CD8-positive, alpha-beta memory T cell (primary cell): ENCODE results near the gene CACNA1B. TPM values are rescaled to one million over a fixed set of nuclear protein-coding genes. Genes with fewer than 3 reads are reported as not detected.

Experiments
- CTCF ChIA-PET: fragments of 350-600 bp; sonication (Branson Sonifier 250); formaldehyde crosslinking; loops from one replicate; lab custom pipeline; 2021; ENCODE audit warnings: antibody characterized with exemption; lab: Charles Lee
- POLR2A ChIA-PET: fragments of 350-600 bp; sonication (Branson Sonifier 250); formaldehyde crosslinking; loops from one replicate; lab custom pipeline; 2021; ENCODE audit warnings: antibody characterized with exemption; lab: Charles Lee
- DNase-seq, 5 donors: peaks; one replicate each; pipeline versions ENCODE4 v3.0.0 to v3.0.0-alpha.2; 2020 to 2022; ENCODE audit warnings: mixed read lengths in 1 of 5
- H3K27ac ChIP-seq: one replicate; pipeline ENCODE4 v1.7.0; 2013; ENCODE audit warnings: low read depth, mild to moderate bottlenecking, low read length, moderate library complexity
- H3K27me3 ChIP-seq: 2 replicates; pipeline ENCODE4 v1.7.0; 2013; ENCODE audit warnings: low read length, mild to moderate bottlenecking; ENCODE audit not compliant: insufficient read depth, poor library complexity, severe bottlenecking
- H3K36me3 ChIP-seq: 2 replicates; pipeline ENCODE4 v1.7.0; 2013; ENCODE audit warnings: mild to moderate bottlenecking, low read length, moderate library complexity; ENCODE audit not compliant: insufficient read depth
- H3K4me1 ChIP-seq: 2 replicates; pipeline ENCODE4 v1.7.0; 2013; ENCODE audit warnings: mild to moderate bottlenecking, low read length, moderate library complexity; ENCODE audit not compliant: insufficient read depth
- H3K4me3 ChIP-seq: 2 replicates; pipeline ENCODE4 v1.7.0; 2013; ENCODE audit warnings: mild to moderate bottlenecking, low read length
- H3K9me3 ChIP-seq: 2 replicates; pipeline ENCODE4 v1.7.0; 2013; ENCODE audit warnings: mild to moderate bottlenecking, low read length
- H3K27ac Mint-ChIP-seq, 8 donors: one replicate each; pipeline ENCODE4 v1.8.0; 2020 to 2021; ENCODE audit warnings: mixed read lengths in 8 of 8, mild to moderate bottlenecking in 6 of 8, inconsistent platforms in 3 of 8, moderate library complexity in 3 of 8
- H3K27me3 Mint-ChIP-seq, 2 donors: one replicate each; pipeline ENCODE4 v1.8.0; 2020 to 2021; ENCODE audit warnings: mixed read lengths in 2 of 2, mild to moderate bottlenecking in 1 of 2, moderate library complexity in 1 of 2
- H3K36me3 Mint-ChIP-seq, 3 donors: one replicate each; pipeline ENCODE4 v1.8.0; 2020 to 2021; ENCODE audit warnings: mixed read lengths in 3 of 3, inconsistent platforms in 1 of 3, mild to moderate bottlenecking in 1 of 3
- H3K4me1 Mint-ChIP-seq, 3 donors: one replicate each; pipeline ENCODE4 v1.8.0; 2020 to 2021; ENCODE audit warnings: mixed read lengths in 3 of 3, inconsistent platforms in 1 of 3, mild to moderate bottlenecking in 1 of 3
- H3K4me3 Mint-ChIP-seq, 7 donors: one replicate each; pipeline ENCODE4 v1.8.0; 2020 to 2021; ENCODE audit warnings: mixed read lengths in 7 of 7, mild to moderate bottlenecking in 6 of 7, moderate library complexity in 4 of 7, inconsistent platforms in 2 of 7
- H3K9me3 Mint-ChIP-seq, 5 donors: one replicate each; pipeline ENCODE4 v1.8.0; 2020 to 2022; ENCODE audit warnings: mixed read lengths in 5 of 5, mild to moderate bottlenecking in 3 of 5, moderate library complexity in 2 of 5, inconsistent platforms in 1 of 5
- polyA plus RNA-seq: library from polyadenylated mRNA; unstranded; fragments of 300-500 nt; fragmentation: Illumina TruSeq; gene quantifications from one replicate; pipeline ENCODE4 v1.2.3, GENCODE V29; 2021
- total RNA-seq, 2 experiments: library from RNA; stranded (reverse); gene quantifications; one replicate each; pipeline ENCODE4 v1.2.3, GENCODE V29; 2021

Gene CACNA1B
- total and polyA plus RNA-seq, 3 experiments from 2014 or later, result not detected

DNA sequence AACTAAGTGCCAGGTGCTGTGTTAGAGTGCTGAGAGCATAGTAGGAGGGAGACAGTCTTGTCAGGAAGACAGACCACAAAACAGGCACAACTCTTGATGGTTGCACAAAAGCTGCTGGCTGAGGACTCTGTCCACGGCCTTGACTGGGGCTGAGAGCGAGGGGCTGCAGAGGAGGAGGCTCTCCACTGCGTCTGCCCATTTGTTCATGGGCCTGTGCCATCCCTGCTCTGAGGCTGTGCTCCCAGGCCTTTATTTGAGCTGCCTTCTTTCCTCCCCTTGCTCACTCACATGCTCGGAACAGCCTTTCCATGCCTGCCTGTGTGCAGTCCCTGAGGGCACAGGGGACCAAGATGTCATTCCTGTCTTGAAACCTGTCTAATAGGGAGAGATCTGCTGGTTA lies 147.8 kb downstream of the CACNA1B start:
- no peaks in the 10 kb centered on the region for H3K36me3 Mint-ChIP-seq
- Histone ChIP-seq H3K36me3 (no peaks in the 10 kb centered on the region), H3K27ac (no peak overlapping the region), H3K9me3 (no peaks in the 10 kb centered on the region), H3K4me1 (no peaks in the 10 kb centered on the region), H3K27me3 (no peaks in the 10 kb centered on the region), H3K4me3 (no peak overlapping the region)
- CTCF ChIA-PET, result no interaction called here
- peak overlapping the region in 1 of 7 donors; percentile 15 for H3K4me3 Mint-ChIP-seq
- H3K9me3 Mint-ChIP-seq, result no peaks in the 10 kb centered on the region
- no peak overlapping the region for H3K27ac Mint-ChIP-seq
- POLR2A ChIA-PET, result no interaction called here
- peaks cover 27 to 51% of the 10 kb centered on the region in 2 donors for H3K27me3 Mint-ChIP-seq
- H3K4me1 Mint-ChIP-seq, result no peaks in the 10 kb centered on the region
- no peak for DNase-seq

DNA sequence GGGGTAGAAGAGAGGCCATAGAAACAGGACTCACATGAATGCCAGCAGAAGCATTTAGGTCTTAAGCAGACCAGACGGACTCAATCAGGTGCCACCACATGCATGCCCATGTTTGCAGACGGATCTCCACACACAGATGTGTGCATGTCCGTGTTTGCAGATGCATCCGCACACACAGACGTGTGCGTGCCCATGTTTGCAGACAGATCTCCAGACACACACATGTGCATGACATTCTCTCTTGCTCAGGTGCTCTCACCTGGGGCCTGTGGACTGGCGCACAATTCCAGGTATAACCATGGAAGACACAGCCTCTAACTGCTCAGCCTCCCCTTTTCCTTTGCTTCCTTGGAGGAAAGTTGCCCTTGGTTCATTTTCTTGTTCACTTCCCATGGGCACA lies 148.3 kb downstream of the CACNA1B start:
- Histone ChIP-seq H3K27me3 (no peaks in the 10 kb centered on the region), H3K27ac (no peak overlapping the region), H3K36me3 (no peaks in the 10 kb centered on the region), H3K9me3 (no peaks in the 10 kb centered on the region), H3K4me1 (no peaks in the 10 kb centered on the region), H3K4me3 (no peak overlapping the region)
- H3K9me3 Mint-ChIP-seq, result no peaks in the 10 kb centered on the region
- CTCF ChIA-PET, result no interaction called here
- POLR2A ChIA-PET, result no interaction called here
- no peak overlapping the region for H3K4me3 Mint-ChIP-seq
- peaks cover 28 to 56% of the 10 kb centered on the region in 2 donors for H3K27me3 Mint-ChIP-seq
- DNase-seq, result no peak
- no peak overlapping the region for H3K27ac Mint-ChIP-seq
- no peaks in the 10 kb centered on the region for H3K4me1 Mint-ChIP-seq
- no peaks in the 10 kb centered on the region for H3K36me3 Mint-ChIP-seq

DNA sequence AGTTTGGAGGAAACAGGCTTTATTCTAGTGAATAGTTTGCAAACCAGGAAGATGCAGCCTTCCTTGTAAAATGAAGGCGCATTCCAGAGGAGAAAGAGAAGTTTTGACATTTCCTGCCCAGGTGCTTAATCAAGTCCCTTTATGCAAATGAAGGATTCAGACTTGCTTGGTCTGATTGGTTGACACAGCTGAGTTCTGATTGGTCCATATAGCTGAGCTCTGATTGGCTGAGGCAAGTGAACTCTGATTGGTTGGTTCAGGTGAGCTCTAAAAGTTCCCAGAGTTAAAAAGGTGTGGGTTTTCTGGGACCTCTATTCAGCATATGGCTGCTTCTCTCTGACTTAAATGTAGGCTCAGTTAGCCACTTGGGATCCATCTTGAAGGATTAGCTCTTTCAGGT lies 151.0 kb downstream of the CACNA1B start:
- Histone ChIP-seq H3K4me3 (no peak overlapping the region), H3K9me3 (no peaks in the 10 kb centered on the region), H3K36me3 (no peaks in the 10 kb centered on the region), H3K27me3 (no peaks in the 10 kb centered on the region), H3K27ac (no peak overlapping the region), H3K4me1 (no peaks in the 10 kb centered on the region)
- Mint-ChIP-seq H3K27me3 (peaks cover 31 to 75% of the 10 kb centered on the region in 2 donors), H3K4me1 (no peaks in the 10 kb centered on the region), H3K27ac (no peak overlapping the region), H3K9me3 (peaks cover 0 to 11% (median 6%) of the 10 kb centered on the region in 5 donors), H3K36me3 (no peaks in the 10 kb centered on the region), H3K4me3 (no peak overlapping the region)
- ChIA-PET POLR2A (no interaction called here), CTCF (no interaction called here)
- DNase-seq, result no peak

DNA sequence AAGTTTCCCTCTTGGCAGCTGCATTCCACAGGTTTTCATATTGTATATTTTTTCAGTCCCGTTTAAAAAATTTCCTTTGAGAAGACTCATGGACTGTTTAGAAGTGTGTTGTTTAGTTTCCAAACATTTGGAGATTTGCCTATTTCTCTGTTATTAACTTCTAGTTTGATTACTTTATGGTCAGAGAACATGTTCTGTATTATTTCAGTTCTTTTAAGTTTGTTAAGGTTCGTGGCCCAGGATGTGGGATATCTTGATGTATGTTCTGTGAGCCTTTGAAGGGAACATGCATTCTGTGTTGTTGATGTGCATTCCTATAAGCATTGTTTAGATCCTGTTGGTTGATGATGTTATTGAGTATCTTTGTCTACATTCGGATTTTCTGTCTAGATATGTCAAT lies 153.6 kb downstream of the CACNA1B start:
- DNase-seq, result no peak

DNA sequence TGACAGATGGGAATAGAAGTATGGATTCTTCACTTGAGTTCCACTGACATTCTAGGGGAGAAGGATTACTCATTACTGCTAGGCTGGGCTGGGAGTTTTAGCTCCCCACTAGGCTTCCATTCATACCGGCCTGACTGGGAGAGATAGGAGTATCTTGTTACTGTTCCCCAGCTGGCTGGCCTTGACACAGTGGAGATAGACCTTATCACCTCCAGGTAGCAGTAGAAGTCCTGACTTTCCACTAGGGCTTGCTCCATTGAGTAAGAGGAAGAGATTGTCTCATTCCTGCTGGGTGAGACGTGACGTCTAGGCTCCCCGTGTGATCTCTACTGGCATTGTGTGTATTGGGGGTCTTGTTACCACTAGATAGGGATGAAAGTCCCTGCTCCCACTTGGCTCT lies 156.4 kb downstream of the CACNA1B start:
- Histone ChIP-seq H3K27ac (no peak overlapping the region), H3K4me3 (no peak overlapping the region), H3K27me3 (peaks cover 3% of the 10 kb centered on the region), H3K36me3 (no peaks in the 10 kb centered on the region), H3K4me1 (no peaks in the 10 kb centered on the region), H3K9me3 (no peaks in the 10 kb centered on the region)
- H3K27ac Mint-ChIP-seq, result no peak overlapping the region
- H3K36me3 Mint-ChIP-seq, result no peaks in the 10 kb centered on the region
- H3K9me3 Mint-ChIP-seq, result peaks cover 0 to 11% (median 6%) of the 10 kb centered on the region in 5 donors
- no peak overlapping the region for H3K4me3 Mint-ChIP-seq
- ChIA-PET POLR2A (no interaction called here), CTCF (no interaction called here)
- peaks cover 26 to 81% of the 10 kb centered on the region in 2 donors for H3K27me3 Mint-ChIP-seq
- no peaks in the 10 kb centered on the region for H3K4me1 Mint-ChIP-seq
- no peak for DNase-seq

More for the DNA sequence above, 153.6 kb downstream of the CACNA1B start:
- Mint-ChIP-seq H3K4me1 (no peaks in the 10 kb centered on the region), H3K9me3 (peaks cover 0 to 11% (median 6%) of the 10 kb centered on the region in 5 donors), H3K27me3 (peaks cover 25 to 80% of the 10 kb centered on the region in 2 donors), H3K36me3 (no peaks in the 10 kb centered on the region), H3K27ac (no peak overlapping the region), H3K4me3 (no peak overlapping the region)
- CTCF ChIA-PET, result no interaction called here
- Histone ChIP-seq H3K36me3 (no peaks in the 10 kb centered on the region), H3K4me3 (no peak overlapping the region), H3K4me1 (no peaks in the 10 kb centered on the region), H3K9me3 (no peaks in the 10 kb centered on the region), H3K27me3 (peaks cover 3% of the 10 kb centered on the region), H3K27ac (no peak overlapping the region)
- POLR2A ChIA-PET, result no interaction called here

DNA sequence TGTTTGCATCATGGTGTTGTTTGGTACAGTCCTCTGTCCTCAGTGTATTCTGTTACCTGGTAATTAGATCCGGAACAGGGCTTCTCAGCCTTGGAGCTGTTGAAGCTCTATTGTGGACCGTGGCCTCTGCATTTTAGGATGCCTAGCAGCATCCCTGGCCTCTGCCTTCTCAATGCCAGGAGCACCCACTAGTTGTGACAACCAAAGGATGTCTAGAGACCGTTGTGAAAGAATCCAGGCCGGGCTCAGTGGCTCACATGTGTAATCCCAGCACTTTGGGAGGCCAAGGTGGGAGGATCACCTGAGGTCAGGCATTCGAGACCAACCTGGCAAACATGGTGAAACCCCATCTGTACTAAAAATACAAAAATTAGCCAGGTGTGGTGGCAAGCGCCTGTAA lies 159.6 kb downstream of the CACNA1B start:
- no peak for DNase-seq
- H3K9me3 Mint-ChIP-seq, result peaks cover 0 to 11% (median 6%) of the 10 kb centered on the region in 5 donors
- H3K36me3 ChIP-seq, result no peaks in the 10 kb centered on the region
- no peak overlapping the region for H3K27ac Mint-ChIP-seq
- H3K36me3 Mint-ChIP-seq, result no peaks in the 10 kb centered on the region
- peaks cover 27 to 66% of the 10 kb centered on the region in 2 donors for H3K27me3 Mint-ChIP-seq
- H3K27me3 ChIP-seq, result peaks cover 7% of the 10 kb centered on the region
- no peaks in the 10 kb centered on the region for H3K9me3 ChIP-seq
- H3K4me1 Mint-ChIP-seq, result no peaks in the 10 kb centered on the region
- H3K4me1 ChIP-seq, result no peaks in the 10 kb centered on the region
- H3K4me3 ChIP-seq, result no peak overlapping the region
- ChIA-PET POLR2A (no interaction called here), CTCF (no interaction called here)
- H3K4me3 Mint-ChIP-seq, result no peak overlapping the region
- no peak overlapping the region for H3K27ac ChIP-seq

DNA sequence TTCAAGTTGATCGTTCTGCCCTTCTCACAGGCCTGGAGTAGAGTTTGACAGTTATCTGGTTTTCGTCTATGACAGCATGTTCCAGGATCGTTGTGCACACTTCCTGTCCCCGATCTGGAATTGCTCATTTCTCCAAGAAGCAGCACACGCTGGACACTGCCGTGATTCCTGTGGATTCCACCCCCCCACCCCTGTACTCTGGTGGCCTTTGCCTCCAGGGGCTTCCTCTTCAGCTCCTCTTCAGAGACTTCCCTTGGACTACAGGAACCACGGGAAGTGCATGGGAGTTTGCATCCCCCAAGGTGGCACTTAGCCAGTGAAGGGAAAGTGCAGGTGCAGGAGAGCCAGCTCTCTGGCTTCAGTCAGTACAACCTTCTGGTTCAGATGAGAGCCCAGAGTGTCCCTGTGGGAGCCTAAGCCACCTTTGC lies 160.7 kb downstream of the CACNA1B start:
- no peak for DNase-seq
- Histone ChIP-seq H3K9me3 (no peaks in the 10 kb centered on the region), H3K4me1 (no peaks in the 10 kb centered on the region), H3K4me3 (no peak overlapping the region), H3K27ac (no peak overlapping the region), H3K27me3 (peaks cover 7% of the 10 kb centered on the region), H3K36me3 (no peaks in the 10 kb centered on the region)
- Mint-ChIP-seq H3K9me3 (peaks cover 0 to 4% (median 0%) of the 10 kb centered on the region in 5 donors), H3K27me3 (peaks cover 26 to 60% of the 10 kb centered on the region in 2 donors), H3K4me1 (no peaks in the 10 kb centered on the region), H3K4me3 (no peak overlapping the region), H3K36me3 (no peaks in the 10 kb centered on the region), H3K27ac (no peak overlapping the region)
- POLR2A ChIA-PET, result no interaction called here
- CTCF ChIA-PET, result no interaction called here

DNA sequence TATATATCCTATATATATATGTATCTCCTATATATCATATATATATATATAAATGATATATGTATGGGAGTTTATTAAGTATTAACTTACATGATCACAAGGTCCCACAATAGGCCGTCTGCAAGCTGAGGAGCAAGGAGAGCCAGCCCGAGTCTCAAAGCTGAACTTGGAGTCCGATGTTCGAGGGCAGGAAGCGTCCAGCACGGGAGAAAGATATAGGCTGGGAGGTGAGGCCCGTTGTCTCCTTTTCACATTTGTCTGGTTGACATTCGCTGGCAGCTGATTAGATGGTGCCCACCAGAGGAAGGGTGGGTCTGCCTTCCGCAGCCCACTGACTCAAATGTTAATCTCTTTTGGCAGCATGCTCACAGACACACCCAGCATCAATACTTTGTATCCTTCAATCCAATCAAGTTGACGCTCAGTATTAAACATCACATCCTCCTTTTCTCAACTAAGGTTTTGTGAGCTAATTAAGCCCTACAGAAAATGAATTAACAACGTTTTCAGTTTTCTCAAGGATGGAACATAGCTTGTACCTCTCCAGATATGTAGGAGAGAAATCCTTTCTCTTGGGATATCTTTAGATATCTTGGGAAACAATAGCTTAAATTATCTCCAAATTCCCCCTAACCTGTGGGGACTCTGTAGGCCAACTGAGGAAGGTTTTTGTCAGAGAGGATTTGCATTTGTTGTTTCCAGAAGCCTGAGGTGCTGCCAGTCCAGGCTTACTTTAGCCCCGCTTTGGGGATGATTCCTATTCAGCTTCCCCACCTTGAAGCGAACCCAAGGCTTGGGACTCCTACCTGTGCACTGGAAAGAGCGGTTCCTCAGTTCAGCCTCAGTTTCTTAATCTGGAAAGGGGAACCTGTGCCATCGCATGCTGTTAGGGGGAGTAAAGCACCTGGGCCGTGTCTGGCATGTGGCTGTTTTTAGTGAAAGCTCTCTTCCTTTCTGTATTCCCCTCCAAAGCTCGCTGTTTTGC lies 163.2 kb downstream of the CACNA1B start:
- Histone ChIP-seq H3K36me3 (no peaks in the 10 kb centered on the region), H3K4me1 (no peaks in the 10 kb centered on the region), H3K27me3 (peaks cover 3% of the 10 kb centered on the region), H3K4me3 (no peak overlapping the region), H3K27ac (no peak overlapping the region), H3K9me3 (no peaks in the 10 kb centered on the region)
- ChIA-PET POLR2A (no interaction called here), CTCF (no interaction called here)
- Mint-ChIP-seq H3K27me3 (peaks cover 22 to 52% of the 10 kb centered on the region in 2 donors), H3K36me3 (no peaks in the 10 kb centered on the region), H3K4me3 (no peak overlapping the region), H3K27ac (no peak overlapping the region), H3K4me1 (no peaks in the 10 kb centered on the region), H3K9me3 (no peaks in the 10 kb centered on the region)
- no peak for DNase-seq
